Ishikawa (cell line): ENCODE results near the gene EMILIN1.

ENCODE experiments used
- CEBPB ChIP-seq: IDR thresholded peaks from 2 replicates; pipeline ENCODE4 v1.6.1; 2012
- CREB1 ChIP-seq: IDR thresholded peaks from 2 replicates; pipeline ENCODE4 v1.6.1; 2012; ENCODE audit warnings: low read depth
- EGR1 ChIP-seq: IDR thresholded peaks from 2 replicates; pipeline ENCODE4 v1.6.1; 2012
- EP300 ChIP-seq: IDR thresholded peaks from 2 replicates; pipeline ENCODE4 v1.6.1; 2012; ENCODE audit warnings: borderline replicate concordance
- FOXM1 ChIP-seq: IDR thresholded peaks from 2 replicates; pipeline ENCODE4 v1.6.1; 2012; ENCODE audit warnings: low read depth, borderline replicate concordance
- MAX ChIP-seq: IDR thresholded peaks from 2 replicates; pipeline ENCODE4 v1.6.1; 2012
- NFIC ChIP-seq: IDR thresholded peaks from 2 replicates; pipeline ENCODE4 v1.6.1; 2012
- RAD21 ChIP-seq: IDR thresholded peaks from 2 replicates; pipeline ENCODE4 v1.6.1; 2012; ENCODE audit warnings: low read depth
- REST ChIP-seq: IDR thresholded peaks from 2 replicates; pipeline ENCODE4 v1.6.1; 2012; ENCODE audit warnings: low read depth, mild to moderate bottlenecking
- TAF1 ChIP-seq: IDR thresholded peaks from 2 replicates; pipeline ENCODE4 v1.6.1; 2012; ENCODE audit warnings: low read depth, mild to moderate bottlenecking
- TCF12 ChIP-seq: IDR thresholded peaks from 2 replicates; pipeline ENCODE4 v1.6.1; 2012; ENCODE audit warnings: low read depth
- TEAD4 ChIP-seq: IDR thresholded peaks from 2 replicates; pipeline ENCODE4 v1.6.1; 2012
- USF1 ChIP-seq: IDR thresholded peaks from 2 replicates; pipeline ENCODE4 v1.6.1; 2012
- YY1 ChIP-seq: IDR thresholded peaks from 2 replicates; pipeline ENCODE4 v1.6.1; 2012; ENCODE audit warnings: low read depth
- ZBTB7A ChIP-seq: IDR thresholded peaks from 2 replicates; pipeline ENCODE4 v1.6.1; 2012; ENCODE audit warnings: low read depth

Gene EMILIN1

GRCh38 chr2:27057184-27057583 lies 21.2 kb upstream of the EMILIN1 start:
- TF ChIP-seq CREB1: no peak
- TF ChIP-seq EGR1: no peak
- TF ChIP-seq FOXM1: no peak
- no peak for TF ChIP-seq MAX
- TF ChIP-seq TCF12: no peak
- no peak for TF ChIP-seq RAD21
- TF ChIP-seq CEBPB: no peak
- TF ChIP-seq EP300: no peak

- TF ChIP-seq EP300 (no peak), ZBTB7A (no peak), CREB1 (no peak), EGR1 (no peak), MAX (no peak), FOXM1 (no peak), YY1 (no peak), TCF12 (no peak), REST (no peak), RAD21 (no peak), TEAD4 (no peak), CEBPB (no peak), NFIC (no peak), USF1 (no peak), TAF1 (no peak)
Measured at GRCh38 chr2:27058210-27058609, 20.2 kb upstream of the EMILIN1 start.

GRCh38 chr2:27059141-27059820 lies 19.1 kb upstream of the EMILIN1 start:
- TF ChIP-seq TAF1: no peak
- TF ChIP-seq TEAD4: no peak
- TF ChIP-seq USF1: no peak
- no peak for TF ChIP-seq ZBTB7A
- TF ChIP-seq RAD21: no peak
- TF ChIP-seq MAX: no peak
- no peak for TF ChIP-seq YY1
- no peak for TF ChIP-seq TCF12
- TF ChIP-seq EP300: no peak
- TF ChIP-seq CREB1: no peak
- no peak for TF ChIP-seq REST

- no peak for TF ChIP-seq EP300
- TF ChIP-seq TCF12: no peak
Measured at GRCh38 chr2:27060323-27060722, 18.1 kb upstream of the EMILIN1 start.

GRCh38 chr2:27065128-27065527 lies 13.3 kb upstream of the EMILIN1 start:
- no peak for TF ChIP-seq CEBPB
- TF ChIP-seq YY1: no peak
- TF ChIP-seq TEAD4: no peak
- no peak for TF ChIP-seq EP300
- TF ChIP-seq MAX: no peak

- no peak for TF ChIP-seq EP300
- no peak for TF ChIP-seq YY1
- TF ChIP-seq TEAD4: no peak
- TF ChIP-seq EGR1: no peak
- no peak for TF ChIP-seq ZBTB7A
- TF ChIP-seq RAD21: no peak
- TF ChIP-seq REST: no peak
- no peak for TF ChIP-seq FOXM1
- TF ChIP-seq TCF12: no peak
- no peak for TF ChIP-seq TAF1
- no peak for TF ChIP-seq USF1
- TF ChIP-seq CEBPB: no peak
- TF ChIP-seq MAX: no peak
- TF ChIP-seq CREB1: no peak
- TF ChIP-seq NFIC: no peak
Measured at GRCh38 chr2:27067385-27067784, 11.0 kb upstream of the EMILIN1 start.
